Ovary (tissue), 3 donors: ENCODE data around the gene ZRANB2.

Experiments
- EP300 ChIP-seq: sonication (generic); formaldehyde crosslinking; IDR thresholded peaks from one replicate; pipeline ENCODE4 v1.6.1; 2017; ENCODE audit warnings: antibody characterized with exemption
- POLR2A ChIP-seq: fragments of 450-650 bp; IDR thresholded peaks from one replicate; pipeline ENCODE4 v1.6.1; 2017; ENCODE audit warnings: antibody characterized with exemption, mild to moderate bottlenecking, moderate library complexity
- TF ChIP-seq, protein P1 (sequence below), 3 donors: fragments of 450-650 bp in 2 of 3; fragments of 200-600 bp in 1 of 3; IDR thresholded peaks; one replicate each; pipeline versions ENCODE4 v1.5.1 to v1.8.0; 2016 to 2022; ENCODE audit warnings: antibody characterized with exemption in 3 of 3, mild to moderate bottlenecking in 1 of 3
- donor health status: DM: no; HTN: no; CAD: no.

DNA sequence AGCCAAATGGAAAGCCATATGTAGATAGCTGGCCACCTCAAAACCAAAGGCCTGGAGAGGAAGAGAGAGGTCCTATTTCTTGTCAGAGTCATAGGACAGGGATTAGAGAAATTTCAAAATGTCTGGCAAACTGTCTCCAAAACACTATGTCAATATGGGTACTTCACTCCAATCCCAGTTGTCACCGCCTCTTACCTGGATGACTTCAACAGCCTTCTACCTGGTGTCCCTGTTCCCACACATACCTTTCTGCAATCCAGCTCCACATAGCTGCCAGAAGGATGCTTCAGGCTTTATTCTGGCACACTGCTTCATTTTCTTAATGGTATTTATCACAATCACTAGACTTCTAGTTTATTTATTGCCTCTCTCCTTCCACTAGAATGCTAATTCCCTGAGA lies 47.7 kb downstream of the ZRANB2 start:
- TF ChIP-seq, protein P1, sequence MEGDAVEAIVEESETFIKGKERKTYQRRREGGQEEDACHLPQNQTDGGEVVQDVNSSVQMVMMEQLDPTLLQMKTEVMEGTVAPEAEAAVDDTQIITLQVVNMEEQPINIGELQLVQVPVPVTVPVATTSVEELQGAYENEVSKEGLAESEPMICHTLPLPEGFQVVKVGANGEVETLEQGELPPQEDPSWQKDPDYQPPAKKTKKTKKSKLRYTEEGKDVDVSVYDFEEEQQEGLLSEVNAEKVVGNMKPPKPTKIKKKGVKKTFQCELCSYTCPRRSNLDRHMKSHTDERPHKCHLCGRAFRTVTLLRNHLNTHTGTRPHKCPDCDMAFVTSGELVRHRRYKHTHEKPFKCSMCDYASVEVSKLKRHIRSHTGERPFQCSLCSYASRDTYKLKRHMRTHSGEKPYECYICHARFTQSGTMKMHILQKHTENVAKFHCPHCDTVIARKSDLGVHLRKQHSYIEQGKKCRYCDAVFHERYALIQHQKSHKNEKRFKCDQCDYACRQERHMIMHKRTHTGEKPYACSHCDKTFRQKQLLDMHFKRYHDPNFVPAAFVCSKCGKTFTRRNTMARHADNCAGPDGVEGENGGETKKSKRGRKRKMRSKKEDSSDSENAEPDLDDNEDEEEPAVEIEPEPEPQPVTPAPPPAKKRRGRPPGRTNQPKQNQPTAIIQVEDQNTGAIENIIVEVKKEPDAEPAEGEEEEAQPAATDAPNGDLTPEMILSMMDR (IDR thresholded peaks at IDR 0.05) = no peak
- TF ChIP-seq POLR2A (no peak), EP300 (no peak)
